GM12878 (cell line): Measurements from ENCODE around the gene ADCY7. TPM values are rescaled to one million over a fixed set of nuclear protein-coding genes. Genes with fewer than 3 reads are reported as not detected.

ENCODE experiments used
- BHLHE40 ChIP-seq, 2 experiments: fragments of 450-650 bp in 1 of 2; IDR thresholded peaks; 2 replicates each; pipeline ENCODE4 v1.6.1; 2011 to 2017; ENCODE audit warnings: low read depth in 2 of 2, borderline replicate concordance in 1 of 2, improper control_type of control experiment in 1 of 2, low read length in 1 of 2, mild to moderate bottlenecking in 1 of 2
- CREB1 ChIP-seq: IDR thresholded peaks from 2 replicates; pipeline ENCODE4 v1.6.1; 2012; ENCODE audit warnings: low read depth, mild to moderate bottlenecking, inconsistent platforms
- EGR1 ChIP-seq, 2 experiments: IDR thresholded peaks; 1 replicate in 1 of 2; 2 replicates in 1 of 2; pipeline ENCODE4 v1.6.1; 2011 to 2012; ENCODE audit warnings: low read depth in 2 of 2, low read length in 2 of 2, borderline replicate concordance in 1 of 2, mild to moderate bottlenecking in 1 of 2, moderate library complexity in 1 of 2
- NRF1 ChIP-seq: conservative IDR thresholded peaks from 2 replicates; pipeline ENCODE4 v1.6.1; 2011; ENCODE audit warnings: mild to moderate bottlenecking, low read depth, low read length, improper control_type of control experiment
- RAD21 ChIP-seq: IDR thresholded peaks from 2 replicates; pipeline ENCODE4 v1.6.1; 2011; ENCODE audit warnings: mild to moderate bottlenecking, low read depth, low read length, moderate library complexity; ENCODE audit not compliant: insufficient read depth
- RAD51 ChIP-seq: fragments of 450-650 bp; IDR thresholded peaks from 2 replicates; pipeline ENCODE4 v1.6.1; 2016; ENCODE audit warnings: moderate library complexity, mild to moderate bottlenecking, inconsistent platforms
- SIX5 ChIP-seq: IDR thresholded peaks from 2 replicates; pipeline ENCODE4 v1.6.1; 2011; ENCODE audit warnings: mild to moderate bottlenecking, low read depth, low read length, moderate library complexity; ENCODE audit not compliant: severe bottlenecking
- SP1 ChIP-seq: IDR thresholded peaks from one replicate; pipeline ENCODE4 v1.6.1; 2011; ENCODE audit warnings: low read depth, low read length
- TCF7 ChIP-seq: IDR thresholded peaks from 2 replicates; pipeline ENCODE4 v1.6.1; 2014; ENCODE audit warnings: antibody characterized with exemption, borderline replicate concordance
- WRNIP1 ChIP-seq: IDR thresholded peaks from 2 replicates; pipeline ENCODE4 v1.6.1; 2011; ENCODE audit warnings: low read depth, low read length, improper control_type of control experiment, borderline replicate concordance
- ZNF274 ChIP-seq: IDR thresholded peaks from one replicate; pipeline ENCODE4 v1.8.0; 2011; ENCODE audit not compliant: insufficient read length, insufficient read depth
- polyA plus RNA-seq, 11 experiments: library from polyadenylated mRNA; depleted of rRNA in 4 of 11; unstranded in 6 of 11; stranded (reverse) in 5 of 11; fragments of >200 nt; fragmentation: Nextera tagmentation in 4 of 11; fragmentation: Illumina TruSeq in 1 of 11; extraction: Ambion mirVana in 4 of 11; extraction: Trizol in 1 of 11; gene quantifications; 1 replicate in 1 of 11; 2 replicates in 10 of 11; pipeline versions ENCODE4 v1.2.1 to v1.2.3, GENCODE V29; 2011 to 2016; ENCODE audit warnings: inconsistent platforms in 2 of 11, missing spikeins in 2 of 11, low read depth in 1 of 11
- total RNA-seq, 4 experiments: library from RNA; depleted of rRNA in 3 of 4; stranded (reverse); fragments of >200 nt in 3 of 4; fragmentation: Illumina TruSeq in 1 of 4; extraction: Trizol in 1 of 4; gene quantifications; 2 replicates each; pipeline versions ENCODE4 v1.2.1 to v1.2.3, GENCODE V29; 2013 to 2021
- TF ChIP-seq, protein P1 (sequence below), 3 experiments: IDR thresholded peaks in 2 of 3; conservative IDR thresholded peaks in 1 of 3; 2 replicates each; pipeline ENCODE4 v1.5.1; 2011; ENCODE audit warnings: low read depth in 3 of 3, low read length in 3 of 3, mild to moderate bottlenecking in 3 of 3, control low read depth in 2 of 3, moderate library complexity in 2 of 3, inconsistent platforms in 1 of 3, mixed read lengths in 1 of 3; ENCODE audit not compliant: control insufficient read depth in 2 of 3, insufficient read depth in 1 of 3; ENCODE audit errors: extremely low read depth in 1 of 3
- TF ChIP-seq, protein P2 (sequence below): IDR thresholded peaks from 2 replicates; pipeline ENCODE4 v1.6.1; 2011; ENCODE audit warnings: borderline replicate concordance, low read depth, mild to moderate bottlenecking, moderate library complexity, mixed read lengths, low read length; ENCODE audit not compliant: insufficient read depth; ENCODE audit errors: extremely low read length
- TF ChIP-seq, protein P3 (sequence below): fragments of 450-650 bp; IDR thresholded peaks from 2 replicates; pipeline ENCODE4 v1.6.1; 2016; ENCODE audit warnings: mild to moderate bottlenecking, moderate library complexity, borderline replicate concordance
- TF ChIP-seq, protein P4 (sequence below): IDR thresholded peaks from 2 replicates; pipeline ENCODE4 v1.6.1; 2012; ENCODE audit warnings: improper control_type of control experiment, low read depth, low read length; ENCODE audit not compliant: insufficient replicate concordance

The ADCY7 gene
- total and polyA plus RNA-seq, 10 of the 15 experiments (the other 5 are each of a cell fraction or from before 2014, with no cell fraction given): 1.2 to 87.9 (median 24.4) TPM

DNA sequence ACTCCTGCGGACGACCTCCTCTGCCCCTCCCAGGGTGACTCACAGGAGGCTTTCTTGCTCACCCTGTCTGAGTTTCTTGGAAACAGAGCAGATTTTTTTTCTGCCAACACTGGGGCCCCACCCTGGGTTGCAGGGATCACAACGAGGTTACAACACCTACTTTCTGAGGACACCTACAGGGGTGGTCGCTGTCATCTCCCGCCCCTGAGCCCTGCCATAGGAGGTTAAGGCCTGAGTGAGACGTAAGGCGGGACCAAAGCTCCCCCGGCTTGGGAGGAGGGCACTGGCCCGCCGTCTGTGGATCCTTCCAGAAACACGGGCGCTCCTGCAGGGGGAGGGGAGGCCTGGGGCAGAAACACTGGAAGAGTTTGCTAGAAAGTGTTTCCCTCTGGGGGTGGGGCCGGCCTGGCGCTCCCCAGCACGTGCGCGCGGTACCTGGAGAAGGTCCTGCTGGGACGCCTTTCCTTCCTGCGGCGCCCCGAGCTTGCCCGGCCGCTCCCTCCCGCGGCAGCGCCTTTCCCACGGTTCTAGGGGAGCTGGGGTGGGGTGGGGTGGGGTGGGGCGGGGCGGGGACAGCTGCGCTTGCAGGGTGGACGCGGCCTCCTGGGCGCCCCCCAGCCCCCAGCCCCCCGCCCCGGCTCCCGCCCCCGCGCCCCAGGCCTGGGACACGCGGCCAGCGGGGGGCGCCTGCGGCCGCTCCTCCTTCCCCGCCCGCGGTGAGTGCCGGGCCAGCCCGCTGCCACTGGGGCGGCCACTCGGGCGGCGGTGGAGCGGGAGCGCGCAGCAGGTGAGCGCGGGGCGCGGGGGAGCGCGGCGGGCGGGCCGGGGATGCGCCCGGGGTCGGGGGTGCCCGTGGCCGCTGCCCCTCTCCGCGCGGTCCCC, 20.7 kb upstream of the ADCY7 start (continued):
- TF ChIP-seq, protein P1, sequence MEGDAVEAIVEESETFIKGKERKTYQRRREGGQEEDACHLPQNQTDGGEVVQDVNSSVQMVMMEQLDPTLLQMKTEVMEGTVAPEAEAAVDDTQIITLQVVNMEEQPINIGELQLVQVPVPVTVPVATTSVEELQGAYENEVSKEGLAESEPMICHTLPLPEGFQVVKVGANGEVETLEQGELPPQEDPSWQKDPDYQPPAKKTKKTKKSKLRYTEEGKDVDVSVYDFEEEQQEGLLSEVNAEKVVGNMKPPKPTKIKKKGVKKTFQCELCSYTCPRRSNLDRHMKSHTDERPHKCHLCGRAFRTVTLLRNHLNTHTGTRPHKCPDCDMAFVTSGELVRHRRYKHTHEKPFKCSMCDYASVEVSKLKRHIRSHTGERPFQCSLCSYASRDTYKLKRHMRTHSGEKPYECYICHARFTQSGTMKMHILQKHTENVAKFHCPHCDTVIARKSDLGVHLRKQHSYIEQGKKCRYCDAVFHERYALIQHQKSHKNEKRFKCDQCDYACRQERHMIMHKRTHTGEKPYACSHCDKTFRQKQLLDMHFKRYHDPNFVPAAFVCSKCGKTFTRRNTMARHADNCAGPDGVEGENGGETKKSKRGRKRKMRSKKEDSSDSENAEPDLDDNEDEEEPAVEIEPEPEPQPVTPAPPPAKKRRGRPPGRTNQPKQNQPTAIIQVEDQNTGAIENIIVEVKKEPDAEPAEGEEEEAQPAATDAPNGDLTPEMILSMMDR (IDR thresholded peaks at IDR 0.05 in 2 of 3, conservative IDR thresholded peaks at IDR 0.05 in 1 of 3; ENCODE audit: control insufficient read depth in 2 of 3, extremely low read depth in 1 of 3, insufficient read depth in 1 of 3, low read depth in 3 of 3, low read length in 3 of 3): peak in 2 of 3 experiments; percentile 14 to 48; a peak in 3 of 6 replicates
- peak; percentile 49 for TF ChIP-seq RAD21
- TF ChIP-seq ZNF274: no peak
- TF ChIP-seq RAD51: no peak
- TF ChIP-seq CREB1: no peak
- no peak for TF ChIP-seq SIX5
- no peak for TF ChIP-seq NRF1
- TF ChIP-seq SP1: no peak
- TF ChIP-seq, protein P2, sequence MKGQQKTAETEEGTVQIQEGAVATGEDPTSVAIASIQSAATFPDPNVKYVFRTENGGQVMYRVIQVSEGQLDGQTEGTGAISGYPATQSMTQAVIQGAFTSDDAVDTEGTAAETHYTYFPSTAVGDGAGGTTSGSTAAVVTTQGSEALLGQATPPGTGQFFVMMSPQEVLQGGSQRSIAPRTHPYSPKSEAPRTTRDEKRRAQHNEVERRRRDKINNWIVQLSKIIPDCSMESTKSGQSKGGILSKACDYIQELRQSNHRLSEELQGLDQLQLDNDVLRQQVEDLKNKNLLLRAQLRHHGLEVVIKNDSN: no peak
- TF ChIP-seq WRNIP1: no peak
- TF ChIP-seq BHLHE40 (IDR thresholded peaks at IDR 0.05; ENCODE audit: borderline replicate concordance in 1 of 2, low read depth in 2 of 2, low read length in 1 of 2): peak; percentile 63 to 88; a peak in 3 of 4 replicates
- peak in 1 of 2 experiments; percentile 83; a peak in 2 of 3 replicates for TF ChIP-seq EGR1 (IDR thresholded peaks at IDR 0.05; ENCODE audit: borderline replicate concordance in 1 of 2, low read depth in 2 of 2, low read length in 2 of 2)
- no peak for TF ChIP-seq TCF7
- TF ChIP-seq, protein P3, sequence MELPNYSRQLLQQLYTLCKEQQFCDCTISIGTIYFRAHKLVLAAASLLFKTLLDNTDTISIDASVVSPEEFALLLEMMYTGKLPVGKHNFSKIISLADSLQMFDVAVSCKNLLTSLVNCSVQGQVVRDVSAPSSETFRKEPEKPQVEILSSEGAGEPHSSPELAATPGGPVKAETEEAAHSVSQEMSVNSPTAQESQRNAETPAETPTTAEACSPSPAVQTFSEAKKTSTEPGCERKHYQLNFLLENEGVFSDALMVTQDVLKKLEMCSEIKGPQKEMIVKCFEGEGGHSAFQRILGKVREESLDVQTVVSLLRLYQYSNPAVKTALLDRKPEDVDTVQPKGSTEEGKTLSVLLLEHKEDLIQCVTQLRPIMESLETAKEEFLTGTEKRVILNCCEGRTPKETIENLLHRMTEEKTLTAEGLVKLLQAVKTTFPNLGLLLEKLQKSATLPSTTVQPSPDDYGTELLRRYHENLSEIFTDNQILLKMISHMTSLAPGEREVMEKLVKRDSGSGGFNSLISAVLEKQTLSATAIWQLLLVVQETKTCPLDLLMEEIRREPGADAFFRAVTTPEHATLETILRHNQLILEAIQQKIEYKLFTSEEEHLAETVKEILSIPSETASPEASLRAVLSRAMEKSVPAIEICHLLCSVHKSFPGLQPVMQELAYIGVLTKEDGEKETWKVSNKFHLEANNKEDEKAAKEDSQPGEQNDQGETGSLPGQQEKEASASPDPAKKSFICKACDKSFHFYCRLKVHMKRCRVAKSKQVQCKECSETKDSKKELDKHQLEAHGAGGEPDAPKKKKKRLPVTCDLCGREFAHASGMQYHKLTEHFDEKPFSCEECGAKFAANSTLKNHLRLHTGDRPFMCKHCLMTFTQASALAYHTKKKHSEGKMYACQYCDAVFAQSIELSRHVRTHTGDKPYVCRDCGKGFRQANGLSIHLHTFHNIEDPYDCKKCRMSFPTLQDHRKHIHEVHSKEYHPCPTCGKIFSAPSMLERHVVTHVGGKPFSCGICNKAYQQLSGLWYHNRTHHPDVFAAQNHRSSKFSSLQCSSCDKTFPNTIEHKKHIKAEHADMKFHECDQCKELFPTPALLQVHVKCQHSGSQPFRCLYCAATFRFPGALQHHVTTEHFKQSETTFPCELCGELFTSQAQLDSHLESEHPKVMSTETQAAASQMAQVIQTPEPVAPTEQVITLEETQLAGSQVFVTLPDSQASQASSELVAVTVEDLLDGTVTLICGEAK: no peak
- TF ChIP-seq, protein P4, sequence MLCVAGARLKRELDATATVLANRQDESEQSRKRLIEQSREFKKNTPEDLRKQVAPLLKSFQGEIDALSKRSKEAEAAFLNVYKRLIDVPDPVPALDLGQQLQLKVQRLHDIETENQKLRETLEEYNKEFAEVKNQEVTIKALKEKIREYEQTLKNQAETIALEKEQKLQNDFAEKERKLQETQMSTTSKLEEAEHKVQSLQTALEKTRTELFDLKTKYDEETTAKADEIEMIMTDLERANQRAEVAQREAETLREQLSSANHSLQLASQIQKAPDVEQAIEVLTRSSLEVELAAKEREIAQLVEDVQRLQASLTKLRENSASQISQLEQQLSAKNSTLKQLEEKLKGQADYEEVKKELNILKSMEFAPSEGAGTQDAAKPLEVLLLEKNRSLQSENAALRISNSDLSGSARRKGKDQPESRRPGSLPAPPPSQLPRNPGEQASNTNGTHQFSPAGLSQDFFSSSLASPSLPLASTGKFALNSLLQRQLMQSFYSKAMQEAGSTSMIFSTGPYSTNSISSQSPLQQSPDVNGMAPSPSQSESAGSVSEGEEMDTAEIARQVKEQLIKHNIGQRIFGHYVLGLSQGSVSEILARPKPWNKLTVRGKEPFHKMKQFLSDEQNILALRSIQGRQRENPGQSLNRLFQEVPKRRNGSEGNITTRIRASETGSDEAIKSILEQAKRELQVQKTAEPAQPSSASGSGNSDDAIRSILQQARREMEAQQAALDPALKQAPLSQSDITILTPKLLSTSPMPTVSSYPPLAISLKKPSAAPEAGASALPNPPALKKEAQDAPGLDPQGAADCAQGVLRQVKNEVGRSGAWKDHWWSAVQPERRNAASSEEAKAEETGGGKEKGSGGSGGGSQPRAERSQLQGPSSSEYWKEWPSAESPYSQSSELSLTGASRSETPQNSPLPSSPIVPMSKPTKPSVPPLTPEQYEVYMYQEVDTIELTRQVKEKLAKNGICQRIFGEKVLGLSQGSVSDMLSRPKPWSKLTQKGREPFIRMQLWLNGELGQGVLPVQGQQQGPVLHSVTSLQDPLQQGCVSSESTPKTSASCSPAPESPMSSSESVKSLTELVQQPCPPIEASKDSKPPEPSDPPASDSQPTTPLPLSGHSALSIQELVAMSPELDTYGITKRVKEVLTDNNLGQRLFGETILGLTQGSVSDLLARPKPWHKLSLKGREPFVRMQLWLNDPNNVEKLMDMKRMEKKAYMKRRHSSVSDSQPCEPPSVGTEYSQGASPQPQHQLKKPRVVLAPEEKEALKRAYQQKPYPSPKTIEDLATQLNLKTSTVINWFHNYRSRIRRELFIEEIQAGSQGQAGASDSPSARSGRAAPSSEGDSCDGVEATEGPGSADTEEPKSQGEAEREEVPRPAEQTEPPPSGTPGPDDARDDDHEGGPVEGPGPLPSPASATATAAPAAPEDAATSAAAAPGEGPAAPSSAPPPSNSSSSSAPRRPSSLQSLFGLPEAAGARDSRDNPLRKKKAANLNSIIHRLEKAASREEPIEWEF: no peak
